Natural killer cell treated with Interleukin-12 subunit alpha and Interleukin-12 subunit beta and Interleukin-15 and Interleukin-18, amount 100 ng/mL, for 72 hours (primary cell): ENCODE data around the gene ADAMTSL1. TPM values are rescaled to one million over a fixed set of nuclear protein-coding genes. Genes with fewer than 3 reads are reported as not detected.

Experiments
- ATAC-seq, 2 donors: fragments of 150-1000 bp; cut with Tn5 transposase in 1 of 2; sonication (Bioruptor Pico), chemical (Tn5 transposase) in 1 of 2; 2 replicates each; pipeline ENCODE4 v1.10.0; 2021
- DNase-seq: peaks from one replicate; pipeline ENCODE4 v3.0.0; 2022; ENCODE audit warnings: low spot score
- H3K27ac Mint-ChIP-seq, 2 donors: 1 replicate in 1 of 2; 2 replicates in 1 of 2; pipeline ENCODE4 v1.8.0; 2022; ENCODE audit warnings: mixed read lengths in 2 of 2, mild to moderate bottlenecking in 1 of 2, moderate library complexity in 1 of 2
- H3K27me3 Mint-ChIP-seq, 2 donors: 1 replicate in 1 of 2; 2 replicates in 1 of 2; pipeline ENCODE4 v1.8.0; 2022; ENCODE audit warnings: mixed read lengths in 2 of 2
- H3K36me3 Mint-ChIP-seq: one replicate; pipeline ENCODE4 v1.8.0; 2022; ENCODE audit warnings: mixed read lengths
- H3K4me1 Mint-ChIP-seq, 2 donors: 1 replicate in 1 of 2; 2 replicates in 1 of 2; pipeline ENCODE4 v1.8.0; 2022; ENCODE audit warnings: low read depth in 2 of 2, mixed read lengths in 2 of 2, mild to moderate bottlenecking in 1 of 2
- H3K4me3 Mint-ChIP-seq: one replicate; pipeline ENCODE4 v1.8.0; 2022; ENCODE audit warnings: mixed read lengths
- H3K9me3 Mint-ChIP-seq: 2 replicates; pipeline ENCODE4 v1.8.0; 2022; ENCODE audit warnings: mixed read lengths
- total RNA-seq, 2 donors: library from RNA; stranded (reverse); gene quantifications; one replicate each; pipeline ENCODE4 v1.2.3, GENCODE V29; 2022

ADAMTSL1 gene
- total RNA-seq, 2 donors from 2014 or later = not detected

- Mint-ChIP-seq H3K4me3 (no peak overlapping the region), H3K36me3 (no peaks in the 10 kb centered on the region), H3K27ac (no peak overlapping the region), H3K9me3 (no peaks in the 10 kb centered on the region), H3K27me3 (no peaks in the 10 kb centered on the region), H3K4me1 (no peaks in the 10 kb centered on the region)
- ATAC-seq (no peak), DNase-seq (no peak)
Measured at GRCh38 chr9:18707489-18708205, 233.7 kb downstream of the ADAMTSL1 start.

DNA sequence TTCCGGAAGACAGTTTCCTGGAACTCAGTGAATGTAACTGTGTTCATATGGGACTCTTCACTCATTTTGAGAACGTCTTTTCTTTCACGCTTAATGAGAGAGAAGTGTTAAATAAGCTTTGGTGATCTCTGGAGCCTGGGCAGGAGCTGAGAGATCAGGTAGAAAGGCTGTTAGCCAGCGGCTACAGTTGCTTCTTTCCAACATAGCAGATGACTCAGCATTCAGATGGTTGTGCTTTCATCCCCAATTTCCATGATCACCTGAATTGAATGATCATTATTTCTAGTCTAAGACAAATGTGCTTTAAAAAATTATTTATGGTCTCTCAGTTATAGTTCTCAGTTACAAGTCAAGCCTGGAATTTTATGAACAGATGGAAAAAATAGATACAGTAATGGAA, 234.5 kb downstream of the ADAMTSL1 start:
- no peak overlapping the region for H3K4me3 Mint-ChIP-seq
- H3K4me1 Mint-ChIP-seq = no peaks in the 10 kb centered on the region
- no peak overlapping the region for H3K27ac Mint-ChIP-seq
- no peaks in the 10 kb centered on the region for H3K36me3 Mint-ChIP-seq
- ATAC-seq (no peak), DNase-seq (no peak)
- H3K9me3 Mint-ChIP-seq = no peaks in the 10 kb centered on the region
- no peaks in the 10 kb centered on the region for H3K27me3 Mint-ChIP-seq

DNA sequence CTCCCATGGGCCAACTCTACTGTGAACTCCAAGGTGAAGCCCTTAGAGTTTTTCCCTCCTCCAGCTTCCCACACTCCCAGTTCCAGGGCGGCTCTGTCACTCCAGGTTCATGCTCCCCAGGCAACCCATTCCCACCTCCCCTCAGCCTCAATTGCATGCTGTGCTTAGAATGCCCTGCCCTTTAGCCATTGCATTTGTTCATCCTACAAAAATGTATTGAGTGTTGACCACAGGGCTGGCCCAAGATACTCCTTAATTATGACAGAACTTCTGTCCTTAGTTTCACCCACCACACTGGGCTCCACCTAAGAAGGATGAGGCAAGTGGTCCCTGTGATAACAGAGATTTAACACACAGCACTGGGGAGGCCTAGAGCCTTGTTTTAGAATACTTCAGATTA, 236.1 kb downstream of the ADAMTSL1 start:
- ATAC-seq = no peak
- H3K27me3 Mint-ChIP-seq = no peaks in the 10 kb centered on the region
- no peak overlapping the region for H3K27ac Mint-ChIP-seq

GRCh38 chr9:18717759-18718158, 243.8 kb downstream of the ADAMTSL1 start:
- no peaks in the 10 kb centered on the region for H3K36me3 Mint-ChIP-seq
- H3K4me3 Mint-ChIP-seq = no peak overlapping the region
- no peak overlapping the region for H3K27ac Mint-ChIP-seq
- peaks cover 3% of the 10 kb centered on the region for H3K9me3 Mint-ChIP-seq
- DNase-seq = no peak
- no peaks in the 10 kb centered on the region for H3K4me1 Mint-ChIP-seq
- H3K27me3 Mint-ChIP-seq = no peaks in the 10 kb centered on the region
- ATAC-seq = no peak

More for the DNA sequence above, 236.1 kb downstream of the ADAMTSL1 start:
- Mint-ChIP-seq H3K9me3 (no peaks in the 10 kb centered on the region), H3K36me3 (no peaks in the 10 kb centered on the region), H3K4me1 (no peaks in the 10 kb centered on the region), H3K4me3 (no peak overlapping the region)
- DNase-seq = no peak

DNA sequence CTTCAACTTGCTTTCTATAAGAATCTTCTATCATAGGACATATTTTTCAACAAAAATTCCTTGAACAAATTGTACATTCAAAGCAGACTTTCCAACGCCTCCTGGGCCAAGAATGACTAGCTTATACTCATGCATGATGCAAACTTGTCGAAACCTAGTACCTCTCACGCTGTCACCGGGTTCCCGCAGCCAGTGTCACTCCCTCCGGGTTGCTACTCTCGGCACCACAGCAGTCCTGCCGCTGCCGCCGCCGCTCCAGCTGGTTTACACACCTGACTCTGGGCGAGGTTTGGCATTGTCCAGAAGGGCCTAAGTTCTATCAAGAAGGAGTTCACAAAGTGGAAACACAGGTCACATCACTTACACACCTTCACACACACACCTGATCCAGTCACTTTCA, 244.4 kb downstream of the ADAMTSL1 start:
- H3K36me3 Mint-ChIP-seq = no peaks in the 10 kb centered on the region
- H3K4me1 Mint-ChIP-seq = no peaks in the 10 kb centered on the region
- H3K27ac Mint-ChIP-seq = no peak overlapping the region
- ATAC-seq (no peak), DNase-seq (no peak)
- H3K27me3 Mint-ChIP-seq = no peaks in the 10 kb centered on the region
- peaks cover 3% of the 10 kb centered on the region for H3K9me3 Mint-ChIP-seq
- H3K4me3 Mint-ChIP-seq = no peak overlapping the region

DNA sequence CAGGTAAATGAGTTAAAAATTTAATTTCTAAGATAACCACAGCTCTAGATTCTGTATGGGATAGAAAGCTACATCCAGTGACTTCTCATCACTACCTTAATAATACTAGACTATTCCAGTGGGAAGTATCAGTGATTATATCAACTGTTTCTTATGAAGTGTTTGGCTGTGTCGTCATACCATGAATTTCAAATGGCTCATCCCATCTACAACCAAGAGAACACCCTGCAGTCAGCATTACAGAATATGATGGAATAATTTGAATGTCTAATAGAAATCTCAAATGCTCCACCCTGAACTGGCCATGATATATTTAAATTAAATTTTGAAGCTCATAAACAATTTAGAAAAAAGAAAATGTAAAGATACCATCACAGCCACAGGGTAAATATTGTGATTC, 245.0 kb downstream of the ADAMTSL1 start:
- no peak for DNase-seq
- H3K36me3 Mint-ChIP-seq = no peaks in the 10 kb centered on the region
- no peak overlapping the region for H3K27ac Mint-ChIP-seq
- no peaks in the 10 kb centered on the region for H3K27me3 Mint-ChIP-seq
- no peaks in the 10 kb centered on the region for H3K4me1 Mint-ChIP-seq
- H3K4me3 Mint-ChIP-seq = no peak overlapping the region
- no peak for ATAC-seq
- peaks cover 3% of the 10 kb centered on the region for H3K9me3 Mint-ChIP-seq

DNA sequence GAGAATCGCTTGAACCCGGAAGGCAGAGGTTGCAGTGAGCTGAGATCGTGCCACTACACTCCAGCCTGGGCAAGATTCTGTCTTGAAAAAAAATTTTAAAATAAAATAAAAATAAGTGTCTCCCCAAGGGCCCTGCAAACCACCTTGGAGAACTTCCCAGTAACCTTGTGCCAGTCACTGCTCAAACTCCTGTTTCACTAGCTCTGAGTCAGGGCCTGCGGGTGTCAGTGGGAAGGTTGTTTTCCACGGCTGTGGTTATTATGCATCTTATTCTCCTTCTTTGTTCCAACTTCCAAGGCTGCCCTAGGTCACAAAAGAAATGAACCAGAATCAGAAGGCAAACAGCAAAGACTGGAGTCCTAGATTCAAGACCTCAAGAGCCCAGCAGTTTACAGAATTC, 246.7 kb downstream of the ADAMTSL1 start:
- Mint-ChIP-seq H3K27ac (no peak overlapping the region), H3K36me3 (no peaks in the 10 kb centered on the region), H3K4me1 (no peaks in the 10 kb centered on the region), H3K9me3 (peaks cover 3% of the 10 kb centered on the region), H3K4me3 (no peak overlapping the region), H3K27me3 (peaks cover 0 to 7% of the 10 kb centered on the region in 2 donors)
- DNase-seq = no peak
- no peak for ATAC-seq

DNA sequence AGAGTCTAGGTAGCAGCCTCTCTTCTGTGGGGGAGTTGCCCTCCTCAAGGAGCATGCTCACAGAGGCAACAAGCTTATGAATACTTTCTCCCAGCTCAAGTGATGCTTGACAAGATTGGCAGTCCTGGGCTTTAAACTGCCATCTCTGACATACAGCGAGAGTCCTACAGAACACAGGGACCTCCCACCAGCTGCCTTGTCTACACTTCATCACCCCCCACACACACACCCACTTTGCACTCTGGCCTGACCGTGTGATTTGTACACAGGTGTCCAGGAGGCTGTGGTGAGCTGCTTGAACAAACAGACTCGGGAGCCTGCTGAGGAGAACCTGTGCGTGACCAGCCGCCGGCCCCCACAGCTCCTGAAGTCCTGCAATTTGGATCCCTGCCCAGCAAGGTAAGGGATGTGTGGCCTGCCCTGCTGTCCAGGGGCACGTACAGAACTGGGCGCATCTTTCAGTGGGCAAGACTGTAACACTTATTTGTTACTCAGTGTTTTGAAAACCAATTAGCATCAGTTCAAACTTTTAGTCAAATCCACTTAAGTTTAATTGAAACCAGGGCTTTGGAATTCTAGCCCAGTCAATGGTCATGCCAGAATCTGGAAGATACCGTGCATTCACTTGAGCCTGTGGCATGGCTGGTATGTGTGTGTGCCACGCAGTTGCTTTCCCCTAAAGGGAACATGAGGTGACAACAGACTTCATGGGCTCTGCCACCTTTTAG, 247.5 kb downstream of the ADAMTSL1 start:
- ATAC-seq = peak in 1 of 2 donors; percentile 40
- Mint-ChIP-seq H3K27me3 (peaks cover 0 to 7% of the 10 kb centered on the region in 2 donors), H3K4me1 (no peaks in the 10 kb centered on the region), H3K4me3 (no peak overlapping the region), H3K9me3 (peaks cover 3% of the 10 kb centered on the region), H3K27ac (no peak overlapping the region), H3K36me3 (no peaks in the 10 kb centered on the region)
- DNase-seq = no peak

- DNase-seq (no peak), ATAC-seq (no peak)
- H3K36me3 Mint-ChIP-seq = no peaks in the 10 kb centered on the region
- H3K27ac Mint-ChIP-seq = no peak overlapping the region
- peaks cover 0 to 7% of the 10 kb centered on the region in 2 donors for H3K27me3 Mint-ChIP-seq
- no peaks in the 10 kb centered on the region for H3K4me1 Mint-ChIP-seq
- peaks cover 3% of the 10 kb centered on the region for H3K9me3 Mint-ChIP-seq
- H3K4me3 Mint-ChIP-seq = no peak overlapping the region
Measured at GRCh38 chr9:18721995-18722310, 248.0 kb downstream of the ADAMTSL1 start.

DNA sequence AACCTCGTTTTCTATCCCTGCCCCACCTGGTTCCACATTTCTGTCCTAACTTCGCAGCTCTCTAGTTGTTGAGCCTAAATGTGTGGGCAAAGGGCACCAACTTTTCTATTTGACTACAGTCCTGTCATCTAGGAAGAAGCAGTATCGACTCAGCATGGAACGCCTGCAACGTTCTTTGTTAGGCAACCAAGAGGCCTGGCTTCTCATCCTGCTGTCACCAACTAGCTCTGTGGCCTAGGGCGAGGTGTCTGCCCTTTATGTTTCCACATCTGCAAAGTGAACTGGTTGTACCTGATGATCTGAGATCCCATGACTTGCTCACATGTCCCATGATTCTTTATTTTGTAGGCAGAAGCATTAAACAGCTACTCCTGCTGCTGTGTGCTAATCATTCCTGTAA, 248.9 kb downstream of the ADAMTSL1 start:
- H3K27me3 Mint-ChIP-seq = peaks cover 0 to 7% of the 10 kb centered on the region in 2 donors
- peaks cover 3% of the 10 kb centered on the region for H3K9me3 Mint-ChIP-seq
- ATAC-seq (no peak), DNase-seq (no peak)
- no peak overlapping the region for H3K27ac Mint-ChIP-seq
- no peaks in the 10 kb centered on the region for H3K36me3 Mint-ChIP-seq
- no peaks in the 10 kb centered on the region for H3K4me1 Mint-ChIP-seq
- no peak overlapping the region for H3K4me3 Mint-ChIP-seq

- ATAC-seq (no peak), DNase-seq (no peak)
- Mint-ChIP-seq H3K4me3 (no peak overlapping the region), H3K27ac (no peak overlapping the region), H3K27me3 (peaks cover 0 to 7% of the 10 kb centered on the region in 2 donors), H3K36me3 (no peaks in the 10 kb centered on the region), H3K4me1 (no peaks in the 10 kb centered on the region), H3K9me3 (peaks cover 2% of the 10 kb centered on the region)
Measured at GRCh38 chr9:18723366-18723765, 249.4 kb downstream of the ADAMTSL1 start.

DNA sequence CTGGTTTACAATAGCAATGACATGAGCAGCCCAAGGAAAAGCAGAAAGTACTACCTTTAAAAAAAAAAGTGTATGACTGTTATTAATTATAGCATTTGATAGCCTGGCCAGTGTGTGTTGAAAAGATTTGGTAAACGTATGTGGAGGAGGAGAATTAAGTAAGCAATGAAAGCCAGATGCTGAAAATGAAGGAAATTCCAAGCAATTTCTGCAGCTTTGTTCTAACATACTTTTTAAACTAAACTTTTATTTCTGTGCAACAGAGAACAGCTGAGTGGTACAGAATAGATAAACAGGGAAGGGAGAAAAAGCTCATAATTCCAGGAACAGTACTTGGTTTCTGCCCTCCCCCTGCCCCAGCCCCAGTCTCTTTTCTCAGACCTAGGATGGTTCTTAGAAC, 252.6 kb downstream of the ADAMTSL1 start:
- Mint-ChIP-seq H3K4me1 (no peaks in the 10 kb centered on the region), H3K27ac (no peak overlapping the region), H3K27me3 (peaks cover 0 to 7% of the 10 kb centered on the region in 2 donors), H3K36me3 (no peaks in the 10 kb centered on the region), H3K9me3 (peaks cover 4% of the 10 kb centered on the region), H3K4me3 (no peak overlapping the region)
- DNase-seq (no peak), ATAC-seq (no peak)

- peaks cover 4% of the 10 kb centered on the region for H3K9me3 Mint-ChIP-seq
- H3K27me3 Mint-ChIP-seq = peaks cover 0 to 7% of the 10 kb centered on the region in 2 donors
- no peak overlapping the region for H3K27ac Mint-ChIP-seq
- DNase-seq = no peak
- ATAC-seq = no peak
- H3K36me3 Mint-ChIP-seq = no peaks in the 10 kb centered on the region
- H3K4me1 Mint-ChIP-seq = no peaks in the 10 kb centered on the region
- no peak overlapping the region for H3K4me3 Mint-ChIP-seq
Measured at GRCh38 chr9:18727904-18728303, 254.0 kb downstream of the ADAMTSL1 start.

GRCh38 chr9:18728642-18729041, 254.7 kb downstream of the ADAMTSL1 start:
- ATAC-seq (no peak), DNase-seq (no peak)
- Mint-ChIP-seq H3K4me3 (no peak overlapping the region), H3K27me3 (peaks cover 0 to 11% of the 10 kb centered on the region in 2 donors), H3K9me3 (peaks cover 4% of the 10 kb centered on the region), H3K4me1 (no peaks in the 10 kb centered on the region), H3K36me3 (no peaks in the 10 kb centered on the region), H3K27ac (no peak overlapping the region)
